Type B pancreatic cell (in vitro differentiated cells): Measurements from ENCODE around the gene FOXK2. TPM values are rescaled to one million over a fixed set of nuclear protein-coding genes. Genes with fewer than 3 reads are reported as not detected.
A peak's percentile ranks its signal among the peaks of the same experiment; 100 is the strongest.
"Not testable (repeated sequence)": the region's sequence is repeated elsewhere in the genome, so short reads cannot be mapped to it uniquely, and the experiment has no call there.

Source experiments
- DNase-seq: peaks from one replicate; pipeline ENCODE4 v3.0.0; 2021; ENCODE audit warnings: mixed read lengths; ENCODE audit not compliant: unreplicated experiment; ENCODE audit errors: extremely low spot score
- H3K27ac Mint-ChIP-seq: 2 replicates; pipeline ENCODE4 v1.8.0; 2021; ENCODE audit warnings: mild to moderate bottlenecking, mixed read lengths
- H3K27me3 Mint-ChIP-seq: 2 replicates; pipeline ENCODE4 v1.8.0; 2021; ENCODE audit warnings: mixed read lengths
- H3K36me3 Mint-ChIP-seq: 2 replicates; pipeline ENCODE4 v1.8.0; 2021; ENCODE audit warnings: mixed read lengths
- H3K4me1 Mint-ChIP-seq: one replicate; pipeline ENCODE4 v1.8.0; 2021; ENCODE audit warnings: mixed read lengths; ENCODE audit not compliant: unreplicated experiment
- H3K4me3 Mint-ChIP-seq: 2 replicates; pipeline ENCODE4 v1.8.0; 2021; ENCODE audit warnings: mild to moderate bottlenecking, mixed read lengths
- H3K9me3 Mint-ChIP-seq: 2 replicates; pipeline ENCODE4 v1.8.0; 2021; ENCODE audit warnings: mixed read lengths
- total RNA-seq: library from RNA; stranded (reverse); gene quantifications from 2 replicates; pipeline ENCODE4 v1.2.1, GENCODE V29; 2021; ENCODE audit warnings: low replicate concordance
- TF ChIP-seq, protein P1 (sequence below): fragments of 200-600 bp; sonication (generic); conservative IDR thresholded peaks from 2 replicates; pipeline ENCODE4 v1.5.0; 2021; ENCODE audit warnings: antibody characterized with exemption, mild to moderate bottlenecking

The FOXK2 gene
- total RNA-seq, 1 donor from 2014 or later, result 75.5 TPM

DNA sequence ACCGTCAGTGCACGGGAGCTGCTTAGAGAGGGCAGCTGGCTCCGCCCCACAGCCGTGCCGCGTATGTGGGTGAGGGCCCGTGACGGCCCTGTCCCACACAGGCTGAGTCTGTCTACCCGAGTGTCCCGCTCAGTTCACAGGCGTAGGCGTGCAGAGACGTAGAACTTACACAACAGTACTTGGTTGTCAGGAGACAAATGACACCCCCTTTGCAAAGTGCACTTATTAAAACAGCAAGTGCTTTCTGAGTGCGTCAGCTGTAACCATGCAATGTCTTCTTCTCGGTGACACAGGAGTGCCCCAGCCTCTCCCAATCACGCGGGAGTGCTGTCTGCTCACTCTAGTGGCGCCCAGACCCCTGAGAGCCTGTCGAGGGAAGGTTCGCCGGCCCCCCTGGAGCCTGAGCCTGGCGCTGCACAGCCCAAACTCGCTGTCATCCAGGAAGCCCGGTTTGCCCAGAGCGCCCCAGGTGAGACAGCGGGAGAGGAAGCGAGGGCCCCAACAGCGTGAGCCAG lies 64.2 kb downstream of the FOXK2 start:
- Mint-ChIP-seq H3K4me3 (no peak overlapping the region), H3K9me3 (no peaks in the 10 kb centered on the region), H3K4me1 (no peaks in the 10 kb centered on the region), H3K27me3 (no peaks in the 10 kb centered on the region), H3K36me3 (peaks cover 23% of the 10 kb centered on the region), H3K27ac (no peak overlapping the region)
- DNase-seq, result no peak
- TF ChIP-seq, protein P1, sequence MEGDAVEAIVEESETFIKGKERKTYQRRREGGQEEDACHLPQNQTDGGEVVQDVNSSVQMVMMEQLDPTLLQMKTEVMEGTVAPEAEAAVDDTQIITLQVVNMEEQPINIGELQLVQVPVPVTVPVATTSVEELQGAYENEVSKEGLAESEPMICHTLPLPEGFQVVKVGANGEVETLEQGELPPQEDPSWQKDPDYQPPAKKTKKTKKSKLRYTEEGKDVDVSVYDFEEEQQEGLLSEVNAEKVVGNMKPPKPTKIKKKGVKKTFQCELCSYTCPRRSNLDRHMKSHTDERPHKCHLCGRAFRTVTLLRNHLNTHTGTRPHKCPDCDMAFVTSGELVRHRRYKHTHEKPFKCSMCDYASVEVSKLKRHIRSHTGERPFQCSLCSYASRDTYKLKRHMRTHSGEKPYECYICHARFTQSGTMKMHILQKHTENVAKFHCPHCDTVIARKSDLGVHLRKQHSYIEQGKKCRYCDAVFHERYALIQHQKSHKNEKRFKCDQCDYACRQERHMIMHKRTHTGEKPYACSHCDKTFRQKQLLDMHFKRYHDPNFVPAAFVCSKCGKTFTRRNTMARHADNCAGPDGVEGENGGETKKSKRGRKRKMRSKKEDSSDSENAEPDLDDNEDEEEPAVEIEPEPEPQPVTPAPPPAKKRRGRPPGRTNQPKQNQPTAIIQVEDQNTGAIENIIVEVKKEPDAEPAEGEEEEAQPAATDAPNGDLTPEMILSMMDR, result no peak

DNA sequence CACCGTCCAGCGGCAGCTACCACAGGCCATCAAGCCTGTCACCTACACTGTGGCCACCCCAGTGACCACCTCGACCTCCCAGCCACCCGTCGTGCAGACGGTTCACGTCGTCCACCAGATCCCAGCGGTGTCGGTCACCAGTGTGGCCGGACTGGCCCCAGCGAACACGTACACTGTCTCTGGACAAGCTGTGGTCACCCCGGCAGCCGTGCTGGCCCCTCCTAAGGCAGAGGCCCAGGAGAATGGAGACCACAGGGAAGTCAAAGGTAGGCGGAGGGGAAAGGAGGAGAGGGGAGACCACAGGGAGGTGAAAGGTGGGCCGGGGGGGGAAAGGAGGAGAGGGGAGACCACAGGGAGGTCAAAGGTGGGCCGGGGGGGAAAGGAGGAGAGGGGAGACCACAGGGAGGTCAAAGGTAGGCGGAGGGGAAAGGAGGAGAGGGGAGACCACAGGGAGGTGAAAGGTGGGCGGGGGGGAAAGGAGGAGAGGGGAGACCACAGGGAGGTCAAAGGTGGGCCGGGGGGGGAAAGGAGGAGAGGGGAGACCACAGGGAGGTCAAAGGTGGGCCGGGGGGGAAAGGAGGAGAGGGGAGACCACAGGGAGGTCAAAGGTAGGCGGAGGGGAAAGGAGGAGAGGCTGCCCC lies 66.5 kb downstream of the FOXK2 start:
- not testable (repeated sequence) for H3K9me3 Mint-ChIP-seq, H3K27me3 Mint-ChIP-seq, H3K4me3 Mint-ChIP-seq, DNase-seq, H3K4me1 Mint-ChIP-seq
- Mint-ChIP-seq H3K36me3 (peaks cover 20% of the 10 kb centered on the region), H3K27ac (peak overlapping the region; percentile 77)

DNA sequence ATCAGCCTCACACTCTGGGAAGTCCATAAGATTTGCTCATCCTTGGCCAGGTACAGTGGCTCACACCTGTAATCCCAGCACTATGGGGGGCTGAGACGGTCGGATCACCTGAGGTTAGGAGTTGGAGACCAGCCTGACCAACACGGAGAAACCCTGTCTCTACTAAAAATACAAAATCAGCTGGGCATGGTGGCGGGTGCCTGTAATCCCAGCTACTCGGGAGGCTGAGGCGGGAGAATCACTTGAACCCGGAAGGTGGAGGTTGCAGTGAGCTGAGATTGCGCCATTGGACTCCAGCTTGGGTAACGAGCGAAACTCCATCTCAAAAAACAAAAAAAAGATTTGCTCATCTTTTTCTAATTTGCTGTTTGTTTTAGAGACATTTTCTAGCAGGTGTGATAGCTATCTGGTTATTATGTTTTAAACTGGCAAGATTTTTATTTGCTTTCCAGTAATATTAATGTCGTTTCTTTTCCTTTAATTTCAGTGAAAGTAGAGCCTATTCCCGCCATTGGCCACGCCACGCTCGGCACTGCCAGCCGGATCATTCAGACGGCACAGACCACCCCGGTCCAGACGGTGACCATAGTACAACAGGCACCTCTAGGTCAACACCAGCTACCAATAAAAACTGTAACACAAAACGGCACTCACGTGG lies 67.2 kb downstream of the FOXK2 start:
- H3K36me3 Mint-ChIP-seq, result peaks cover 20% of the 10 kb centered on the region
- DNase-seq, result no peak
- H3K9me3 Mint-ChIP-seq, result no peaks in the 10 kb centered on the region
- peak overlapping the region; percentile 39 for H3K27ac Mint-ChIP-seq
- TF ChIP-seq, protein P1, result no peak
- no peak overlapping the region for H3K4me3 Mint-ChIP-seq
- H3K4me1 Mint-ChIP-seq, result no peaks in the 10 kb centered on the region
- H3K27me3 Mint-ChIP-seq, result no peaks in the 10 kb centered on the region

DNA sequence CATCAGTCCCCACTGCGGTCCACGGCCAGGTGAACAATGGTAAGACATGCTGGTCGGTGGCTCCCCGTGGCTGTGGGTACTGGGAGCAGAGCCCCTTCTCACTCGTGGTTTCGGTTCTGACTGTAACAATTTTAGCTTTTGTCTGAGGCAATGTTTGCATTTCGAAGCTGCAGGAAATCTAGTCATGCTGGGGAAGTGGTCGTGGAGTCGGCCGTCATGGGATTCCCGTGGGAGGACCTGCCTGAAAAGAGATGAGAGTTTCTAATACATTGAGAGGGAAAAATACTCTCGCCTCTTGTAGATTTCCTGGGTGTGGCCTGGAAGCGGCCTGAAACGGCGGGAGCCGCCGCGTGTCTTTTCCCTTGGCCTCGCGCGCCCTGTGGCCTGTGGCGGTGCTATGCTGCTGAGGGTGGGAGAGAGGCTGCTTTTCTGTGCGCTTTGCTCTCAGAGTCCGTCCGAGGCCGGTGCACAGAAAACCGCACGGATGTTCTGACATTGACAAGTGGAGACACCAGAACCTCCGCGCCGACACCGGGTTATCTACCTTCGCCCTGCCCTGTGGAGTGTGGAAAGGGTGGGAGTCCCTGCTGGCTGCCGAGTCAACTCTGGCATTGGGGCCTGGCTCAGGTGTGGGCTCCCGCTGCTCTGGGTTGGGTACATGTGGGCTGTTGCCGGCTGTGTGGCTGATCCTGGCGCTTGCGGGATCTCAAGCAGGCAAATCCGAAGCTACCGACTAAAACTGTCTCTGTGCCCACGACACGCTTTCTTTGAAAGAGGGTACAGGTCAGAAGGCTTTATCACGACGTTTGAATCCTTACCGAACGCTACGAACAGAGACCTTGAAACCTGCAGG lies 67.9 kb downstream of the FOXK2 start:
- Mint-ChIP-seq H3K9me3 (no peaks in the 10 kb centered on the region), H3K4me3 (no peak overlapping the region), H3K27me3 (no peaks in the 10 kb centered on the region), H3K27ac (peak overlapping the region; percentile 39), H3K36me3 (peaks cover 20% of the 10 kb centered on the region), H3K4me1 (peaks cover 5% of the 10 kb centered on the region)
- TF ChIP-seq, protein P1, result no peak
- no peak for DNase-seq

DNA sequence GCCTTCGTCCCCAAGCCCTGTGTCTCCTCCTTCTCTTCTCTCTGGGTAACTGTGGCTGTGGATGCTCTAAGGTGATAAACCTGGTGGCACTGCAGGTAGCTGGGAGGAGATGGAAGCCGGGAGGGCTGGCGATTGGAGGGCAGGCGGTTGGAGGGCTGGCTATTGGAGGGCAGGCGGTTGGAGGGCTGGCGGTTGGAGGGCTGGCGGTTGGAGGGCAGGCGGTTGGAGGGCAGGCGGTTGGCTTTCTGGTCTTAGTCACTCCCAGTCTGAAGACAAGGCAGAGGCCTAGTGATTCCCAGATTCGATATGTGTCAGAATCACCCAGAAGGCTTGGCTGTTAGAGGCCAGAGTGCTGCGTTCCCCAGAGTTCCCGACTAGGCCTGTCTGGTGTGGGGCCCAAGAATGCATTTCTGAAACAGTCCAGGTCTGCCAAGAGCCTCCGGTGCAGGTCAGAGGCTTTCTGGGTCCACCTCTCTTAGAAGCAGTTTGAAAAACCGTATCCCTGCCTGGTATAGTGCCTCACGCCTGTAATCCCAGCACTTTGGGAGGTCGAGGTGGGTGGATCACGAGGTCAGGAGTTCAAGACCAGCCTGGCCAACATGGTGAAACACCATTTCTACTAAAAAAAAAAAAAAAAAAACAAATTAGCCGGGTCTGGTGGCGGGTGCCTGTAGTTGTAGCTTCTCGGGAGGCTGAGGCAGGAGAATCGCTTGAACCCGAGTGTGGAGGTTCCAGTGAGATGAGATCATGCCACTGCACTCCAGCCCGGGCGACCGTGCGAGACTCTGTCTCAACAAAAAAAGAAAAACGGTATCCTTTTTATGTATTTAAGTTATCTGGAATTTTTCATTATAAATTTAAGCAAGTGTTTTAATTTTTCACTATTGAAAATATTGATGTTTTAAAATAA lies 69.0 kb downstream of the FOXK2 start:
- no peaks in the 10 kb centered on the region for H3K27me3 Mint-ChIP-seq
- H3K4me1 Mint-ChIP-seq, result peaks cover 10% of the 10 kb centered on the region
- H3K27ac Mint-ChIP-seq, result peak overlapping the region; percentile 53
- TF ChIP-seq, protein P1, result no peak
- peaks cover 16% of the 10 kb centered on the region for H3K36me3 Mint-ChIP-seq
- H3K4me3 Mint-ChIP-seq, result no peak overlapping the region
- H3K9me3 Mint-ChIP-seq, result no peaks in the 10 kb centered on the region
- no peak for DNase-seq
